HepG2 (cell line): ENCODE measurements around the gene IGFLR1. TPM values are rescaled to one million over a fixed set of nuclear protein-coding genes. Genes with fewer than 3 reads are reported as not detected.

Experiments
- ATAC-seq: fragments of 200-7000 bp; cut with Tn5 transposase; 3 replicates; pipeline ENCODE4 v1.9.1; 2020; ENCODE audit warnings: mild to moderate bottlenecking, moderate library complexity
- BruUV-seq: library from RNA; stranded (reverse); fragments of 400-500 nt; replicated peaks from 2 replicates; lab custom pipeline; 2021; lab: Mats Ljungman, UMichigan
- CTCF ChIA-PET: fragments of 300-600 bp; formaldehyde crosslinking; extraction: SDS; loops from one replicate; lab custom pipeline; 2021; ENCODE audit warnings: low total read pairs, inconsistent platforms, low intra/inter-chr PET ratio; lab: Yijun Ruan, JAX
- POLR2A ChIA-PET: fragments of 350-600 bp; sonication (Branson Sonifier 250); formaldehyde crosslinking; loops from one replicate; lab custom pipeline; 2020; ENCODE audit warnings: antibody characterized with exemption, inconsistent platforms; lab: Yijun Ruan, JAX
- DNase-seq: peaks from one replicate; pipeline ENCODE4 v3.0.0-alpha.2; 2015; ENCODE audit warnings: low spot score
- FAIRE-seq: peaks from 3 replicates; lab custom pipeline; 2011; peaks lifted over from hg19 to GRCh38; lab: Jason Lieb, UNC
- H2AFZ ChIP-seq: one replicate; pipeline ENCODE4 v1.6.1; 2011; ENCODE audit warnings: low read length, inconsistent platforms
- H3K27ac ChIP-seq: fragments of 300-600 bp; 3 replicates; pipeline ENCODE4 v1.8.0; 2011; ENCODE audit warnings: mixed run types, mild to moderate bottlenecking, mixed read lengths, low read length, inconsistent platforms; ENCODE audit not compliant: insufficient read depth; ENCODE audit errors: extremely low read length
- H3K27me3 ChIP-seq, 2 experiments: fragments of 200-600 bp in 1 of 2; 2 replicates in 1 of 2; 3 replicates in 1 of 2; pipeline versions ENCODE4 v1.6.0 to v1.8.0; 2011; ENCODE audit warnings: low read length in 2 of 2, mild to moderate bottlenecking in 2 of 2, moderate library complexity in 2 of 2, inconsistent platforms in 1 of 2; ENCODE audit not compliant: insufficient read depth in 2 of 2, control insufficient read depth in 1 of 2
- H3K36me3 ChIP-seq, 2 experiments: fragments of 200-600 bp in 1 of 2; replicated peaks in 1 of 2; 2 replicates in 1 of 2; 3 replicates in 1 of 2; pipeline versions ENCODE4 v1.5.1 to v1.8.0; 2011; ENCODE audit warnings: low read length in 2 of 2, inconsistent platforms in 1 of 2; ENCODE audit not compliant: insufficient read depth in 2 of 2, control insufficient read depth in 1 of 2
- H3K4me1 ChIP-seq: 2 replicates; pipeline ENCODE4 v1.5.1; 2012; ENCODE audit warnings: low read length, inconsistent platforms; ENCODE audit not compliant: insufficient read depth
- H3K4me2 ChIP-seq: 2 replicates; pipeline ENCODE4 v1.6.0; 2011; ENCODE audit warnings: low read depth, low read length, inconsistent platforms
- H3K4me3 ChIP-seq, 3 experiments: fragments of 200-600 bp in 1 of 3; sonication (generic), shearing (Covaris generic) in 1 of 3; replicated peaks in 1 of 3; 2 replicates each; pipeline ENCODE4 v1.5.1; 2011 to 2016; ENCODE audit warnings: low read length in 3 of 3, inconsistent platforms in 2 of 3, low read depth in 2 of 3, mild to moderate bottlenecking in 2 of 3, control low read depth in 1 of 3, mixed read lengths in 1 of 3; ENCODE audit not compliant: insufficient read depth in 1 of 3
- H3K79me2 ChIP-seq: one replicate; pipeline ENCODE4 v1.6.1; 2011; ENCODE audit warnings: low read length, inconsistent platforms; ENCODE audit not compliant: insufficient read depth
- H3K9ac ChIP-seq: 2 replicates; pipeline ENCODE4 v1.6.0; 2011; ENCODE audit warnings: mild to moderate bottlenecking, low read depth, low read length, inconsistent platforms; ENCODE audit not compliant: insufficient read depth
- H3K9me3 ChIP-seq: 2 replicates; pipeline ENCODE4 v1.5.1; 2012; ENCODE audit warnings: mild to moderate bottlenecking, low read length
- H4K20me1 ChIP-seq: 2 replicates; pipeline ENCODE4 v1.6.0; 2011; ENCODE audit warnings: inconsistent platforms, mild to moderate bottlenecking, low read length, moderate library complexity; ENCODE audit not compliant: insufficient read depth
- CREBL2 ChIP-seq: sonication (generic); formaldehyde crosslinking; IDR thresholded peaks from 2 replicates; pipeline ENCODE4 v1.8.1; 2023; ENCODE audit warnings: missing genetic modification reagents, mild to moderate bottlenecking, borderline replicate concordance
- ELF3 ChIP-seq: IDR thresholded peaks from 2 replicates; pipeline ENCODE4 v1.6.1; 2016; ENCODE audit warnings: missing genetic modification reagents, missing compliant biosample characterization
- MIXL1 ChIP-seq: IDR thresholded peaks from 2 replicates; pipeline ENCODE4 v1.6.1; 2016
- RBFOX2 ChIP-seq: fragments of 200-400 bp; formaldehyde crosslinking; IDR thresholded peaks from 2 replicates; pipeline ENCODE4 v1.6.1; 2017; ENCODE audit warnings: low read depth, mild to moderate bottlenecking, low read length
- ZBTB44 ChIP-seq: sonication (generic); formaldehyde crosslinking; IDR thresholded peaks from 2 replicates; pipeline ENCODE4 v1.4.0; 2020; ENCODE audit warnings: missing genetic modification reagents
- ZC3H13 ChIP-seq: sonication (generic); formaldehyde crosslinking; IDR thresholded peaks from 2 replicates; pipeline ENCODE4 v1.8.1; 2023; ENCODE audit warnings: mild to moderate bottlenecking, missing genetic modification reagents, moderate library complexity
- ZMAT5 ChIP-seq: sonication (generic); formaldehyde crosslinking; IDR thresholded peaks from 2 replicates; pipeline ENCODE4 v1.5.0; 2020; ENCODE audit warnings: mild to moderate bottlenecking, low read depth, missing genetic modification reagents, borderline replicate concordance
- ZNF251 ChIP-seq: sonication (generic); formaldehyde crosslinking; IDR thresholded peaks from 2 replicates; pipeline ENCODE4 v1.9.0; 2021; ENCODE audit warnings: mild to moderate bottlenecking, missing genetic modification reagents
- ZNF891 ChIP-seq: sonication (generic); formaldehyde crosslinking; IDR thresholded peaks from 2 replicates; pipeline ENCODE4 v1.5.0; 2020; ENCODE audit warnings: mild to moderate bottlenecking, missing genetic modification reagents
- WGBS: methylation state at CpG from one replicate; pipeline ENCODE4 v1.1.6; 2017; ENCODE audit warnings: low lambda C conversion rate; 5-methylcytosine and 5-hydroxymethylcytosine counted together
- in situ Hi-C: cut with HindIII; loops from 2 replicates; pipeline ENCODE4 v1.10.0; 2017; ENCODE audit warnings: low pct_unique_long_range_greater_than_20kb; ENCODE audit not compliant: extremely low pct_ligation_motif_present
- intact Hi-C: fragments of 100-400 bp; cut with micrococcal nuclease; formaldehyde crosslinking; loops from one replicate; pipeline ENCODE4 v1.10.0; 2022; ENCODE audit not compliant: unreplicated experiment
- polyA plus RNA-seq, 8 experiments: library from polyadenylated mRNA; depleted of rRNA in 3 of 8; stranded (reverse) in 7 of 8; unstranded in 1 of 8; fragments of >200 nt; fragmentation: Illumina TruSeq in 4 of 8; extraction: Trizol in 4 of 8; gene quantifications; 2 replicates each; pipeline versions ENCODE4 v1.2.1 to v1.2.3, GENCODE V29; 2011 to 2016; ENCODE audit warnings: low read depth in 4 of 8, missing spikeins in 1 of 8, mixed read lengths in 1 of 8; ENCODE audit not compliant: insufficient read depth in 1 of 8
- total RNA-seq, 5 experiments: library from RNA; depleted of rRNA; stranded (reverse); fragments of >200 nt; fragmentation: Illumina TruSeq; extraction: Trizol; gene quantifications; 2 replicates each; pipeline ENCODE4 v1.2.3, GENCODE V29; 2016; ENCODE audit warnings: low read depth in 1 of 5

IGFLR1 gene
- total and polyA plus RNA-seq, 2 of the 13 experiments (the other 11 are each of a cell fraction or from before 2014, with no cell fraction given) = 5.4 to 8.9 TPM

- ATAC-seq (no peak), DNase-seq (no peak), FAIRE-seq (no peak)
- no peak overlapping the region for H3K4me3 ChIP-seq
- in situ Hi-C loops = no loop called here
- CTCF ChIA-PET = no interaction called here
- TF ChIP-seq ZNF251 (CRISPR knock-in tag) (no peak), RBFOX2 (peak; percentile 51; the same call in 1 of the 2 replicates)
- H3K36me3 ChIP-seq = peaks cover 60 to 94% of the 10 kb centered on the region in 2 experiments; a peak in 4 of 5 replicates
- no peaks in the 10 kb centered on the region for H3K27me3 ChIP-seq
- H3K9me3 ChIP-seq = no peaks in the 10 kb centered on the region
- no peak overlapping the region for H3K27ac ChIP-seq
- H3K4me2 ChIP-seq = no peak overlapping the region
- POLR2A ChIA-PET = interaction anchor here (1.0 to 3.6 kb wide), 2 partner anchors 10 to 11 kb away, joined by 3 to 11 read pairs; no protein-coding TSS in a partner anchor
- no TSS peak for BruUV-seq
- intact Hi-C loops = no loop called here
- no peak overlapping the region for H3K9ac ChIP-seq
- no peaks in the 10 kb centered on the region for H3K79me2 ChIP-seq
- H2AFZ ChIP-seq = no peak overlapping the region
- no peaks in the 10 kb centered on the region for H3K4me1 ChIP-seq
- no peaks in the 10 kb centered on the region for H4K20me1 ChIP-seq
- 83% methylated on average over 4 of the region's 11 CpGs for WGBS
Observed at GRCh38 chr19:35729763-35730162, 12.5 kb downstream of the IGFLR1 start.

GRCh38 chr19:35729021-35729420 lies 13.2 kb downstream of the IGFLR1 start:
- Histone ChIP-seq H2AFZ (no peak overlapping the region), H3K4me2 (no peak overlapping the region), H3K9ac (no peak overlapping the region), H3K4me3 (no peak overlapping the region), H3K4me1 (no peaks in the 10 kb centered on the region), H3K27ac (no peak overlapping the region), H3K79me2 (no peaks in the 10 kb centered on the region), H4K20me1 (no peaks in the 10 kb centered on the region), H3K9me3 (no peaks in the 10 kb centered on the region), H3K36me3 (peaks cover 59 to 94% of the 10 kb centered on the region in 2 experiments; a peak in 4 of 5 replicates), H3K27me3 (no peaks in the 10 kb centered on the region)
- FAIRE-seq = no peak
- intact Hi-C loops = no loop called here
- in situ Hi-C loops = no loop called here
- no peak for TF ChIP-seq CREBL2
- TF ChIP-seq ZNF891 (CRISPR knock-in tag) = no peak
- TF ChIP-seq MIXL1 (CRISPR knock-in tag) = no peak
- no peak for TF ChIP-seq ZBTB44 (CRISPR knock-in tag)
- no peak for TF ChIP-seq ELF3
- no peak for TF ChIP-seq ZC3H13
- no peak for TF ChIP-seq ZMAT5 (CRISPR knock-in tag)
- DNase-seq = no peak
- no peak for ATAC-seq
- no TSS peak for BruUV-seq
- WGBS = 95% methylated on average over 18 of the region's 18 CpGs
- POLR2A ChIA-PET = interaction anchor here (1.4 to 3.6 kb wide), 2 partner anchors 11 kb away, joined by 7 to 11 read pairs; no protein-coding TSS in a partner anchor
- CTCF ChIA-PET = no interaction called here
